H1 (cell line): Measurements from ENCODE around the gene SSR1. TPM values are rescaled to one million over a fixed set of nuclear protein-coding genes. Genes with fewer than 3 reads are reported as not detected.

Source experiments
- CTCF ChIA-PET: fragments of 300-600 bp; sonication (Branson Sonifier 250); formaldehyde crosslinking; loops from one replicate; lab custom pipeline; 2021; ENCODE audit not compliant: partially characterized antibody; lab: Charles Lee
- POLR2A ChIA-PET: fragments of 300-600 bp; sonication (Branson Sonifier 250); formaldehyde crosslinking; loops from one replicate; lab custom pipeline; 2021; ENCODE audit warnings: inconsistent platforms; ENCODE audit not compliant: partially characterized antibody; lab: Charles Lee
- DNase-seq, 2 experiments: peaks; one replicate each; pipeline versions ENCODE4 v3.0.0 to v3.0.0-alpha.2; 2010 to 2022; ENCODE audit warnings: low spot score in 2 of 2, low read depth in 1 of 2, mixed read lengths in 1 of 2
- FAIRE-seq: peaks from 2 replicates; lab custom pipeline; 2011; peaks lifted over from hg19 to GRCh38; lab: Jason Lieb, UNC
- H2AFZ ChIP-seq: 2 replicates; pipeline ENCODE4 v1.8.1; 2012; ENCODE audit warnings: low read length, inconsistent platforms
- H2AK5ac ChIP-seq: 2 replicates; pipeline ENCODE4 v1.6.1; 2013; ENCODE audit warnings: low read depth, low read length
- H2BK120ac ChIP-seq: replicated peaks from 2 replicates; pipeline ENCODE3; 2013; ENCODE audit warnings: low read depth, low read length, inconsistent platforms
- H2BK12ac ChIP-seq: 2 replicates; pipeline ENCODE4 v1.6.1; 2013; ENCODE audit warnings: low read depth, low read length
- H2BK15ac ChIP-seq: 2 replicates; pipeline ENCODE4 v1.6.1; 2013; ENCODE audit warnings: low read length
- H2BK20ac ChIP-seq: 2 replicates; pipeline ENCODE4 v1.6.1; 2013; ENCODE audit warnings: low read length
- H2BK5ac ChIP-seq: 2 replicates; pipeline ENCODE4 v1.6.1; 2013; ENCODE audit warnings: low read depth, low read length
- H3K14ac ChIP-seq: 2 replicates; pipeline ENCODE4 v1.6.1; 2013; ENCODE audit warnings: inconsistent platforms; ENCODE audit not compliant: insufficient read length
- H3K18ac ChIP-seq: 2 replicates; pipeline ENCODE4 v1.6.1; 2013; ENCODE audit warnings: low read length; ENCODE audit errors: extremely low read depth
- H3K23ac ChIP-seq: 2 replicates; pipeline ENCODE4 v1.6.1; 2013; ENCODE audit warnings: inconsistent platforms; ENCODE audit not compliant: insufficient read length
- H3K23me2 ChIP-seq: 2 replicates; pipeline ENCODE4 v1.6.1; 2013; ENCODE audit warnings: low read depth, low read length
- H3K27ac ChIP-seq: 2 replicates; pipeline ENCODE4 v1.6.1; 2011; ENCODE audit warnings: low read depth, low read length, inconsistent platforms
- H3K27me3 ChIP-seq, 4 experiments: replicated peaks in 1 of 4; 1 replicate in 1 of 4; 2 replicates in 3 of 4; pipeline versions ENCODE4 v1.6.1 to v1.8.1; 2011 to 2013; ENCODE audit warnings: low read length in 3 of 4, mild to moderate bottlenecking in 3 of 4, inconsistent platforms in 2 of 4, mixed read lengths in 2 of 4, moderate library complexity in 1 of 4; ENCODE audit not compliant: control insufficient read depth in 3 of 4, insufficient read depth in 3 of 4; ENCODE audit errors: extremely low read depth in 1 of 4
- H3K36me3 ChIP-seq, 4 experiments: 2 replicates each; pipeline versions ENCODE4 v1.6.1 to v1.8.1; 2011 to 2013; ENCODE audit warnings: mild to moderate bottlenecking in 4 of 4, low read length in 3 of 4, moderate library complexity in 2 of 4, control low read depth in 1 of 4, inconsistent platforms in 1 of 4; ENCODE audit not compliant: insufficient read depth in 4 of 4, control insufficient read depth in 2 of 4
- H3K4ac ChIP-seq: replicated peaks from 2 replicates; pipeline ENCODE3; 2013; ENCODE audit warnings: low read length, low read depth, mixed read lengths, inconsistent platforms; ENCODE audit not compliant: insufficient read length
- H3K4me1 ChIP-seq, 4 experiments: replicated peaks in 1 of 4; 1 replicate in 1 of 4; 2 replicates in 3 of 4; pipeline versions ENCODE4 v1.6.1 to v1.8.1; 2011 to 2013; ENCODE audit warnings: low read length in 3 of 4, inconsistent platforms in 2 of 4, mixed read lengths in 1 of 4; ENCODE audit not compliant: insufficient read depth in 4 of 4, control insufficient read depth in 3 of 4
- H3K4me2 ChIP-seq, 2 experiments: 2 replicates each; pipeline versions ENCODE4 v1.6.1 to v1.8.1; 2011 to 2013; ENCODE audit warnings: low read depth in 2 of 2, low read length in 2 of 2, control low read depth in 1 of 2, inconsistent platforms in 1 of 2, mild to moderate bottlenecking in 1 of 2; ENCODE audit not compliant: insufficient read depth in 1 of 2
- H3K4me3 ChIP-seq, 4 experiments: fragments of 200-600, 300-600 bp in 1 of 4; sonication (generic), shearing (Covaris generic), sonication (Bioruptor Twin) in 1 of 4; 2 replicates each; pipeline versions ENCODE4 v1.5.1 to v1.8.1; 2011 to 2016; ENCODE audit warnings: low read length in 4 of 4, low read depth in 3 of 4, control low read depth in 2 of 4, inconsistent platforms in 2 of 4, mild to moderate bottlenecking in 2 of 4, mixed read lengths in 1 of 4, moderate library complexity in 1 of 4; ENCODE audit not compliant: insufficient read depth in 2 of 4; ENCODE audit errors: extremely low read depth in 1 of 4
- H3K56ac ChIP-seq: replicated peaks from 2 replicates; pipeline ENCODE3; 2013; ENCODE audit warnings: low read depth, mild to moderate bottlenecking, mixed read lengths, low read length, inconsistent platforms; ENCODE audit not compliant: insufficient read length
- H3K79me1 ChIP-seq: 2 replicates; pipeline ENCODE4 v1.6.1; 2013; ENCODE audit warnings: low read depth, low read length, control low read depth
- H3K79me2 ChIP-seq, 2 experiments: 2 replicates each; pipeline versions ENCODE4 v1.6.1 to v1.8.1; 2012 to 2013; ENCODE audit warnings: low read length in 2 of 2, mild to moderate bottlenecking in 2 of 2, inconsistent platforms in 1 of 2; ENCODE audit not compliant: insufficient read depth in 2 of 2, control insufficient read depth in 1 of 2
- H3K9ac ChIP-seq, 4 experiments: replicated peaks in 1 of 4; 1 replicate in 1 of 4; 2 replicates in 3 of 4; pipeline versions ENCODE4 v1.6.1 to v1.8.1; 2011 to 2013; ENCODE audit warnings: low read depth in 3 of 4, low read length in 3 of 4, control low read depth in 2 of 4, mild to moderate bottlenecking in 2 of 4, moderate library complexity in 2 of 4, inconsistent platforms in 1 of 4; ENCODE audit errors: extremely low read depth in 1 of 4
- H3K9me3 ChIP-seq, 2 experiments: 2 replicates each; pipeline versions ENCODE4 v1.6.1 to v1.8.1; 2012 to 2013; ENCODE audit warnings: mild to moderate bottlenecking in 2 of 2, moderate library complexity in 2 of 2, control low read depth in 1 of 2, inconsistent platforms in 1 of 2, low read depth in 1 of 2, low read length in 1 of 2, mixed read lengths in 1 of 2; ENCODE audit not compliant: insufficient read depth in 2 of 2
- H4K20me1 ChIP-seq, 2 experiments: replicated peaks in 1 of 2; 2 replicates each; pipeline versions ENCODE3 to v1.8.1; 2011 to 2013; ENCODE audit warnings: inconsistent platforms in 2 of 2, low read length in 2 of 2, mild to moderate bottlenecking in 1 of 2; ENCODE audit not compliant: insufficient read depth in 2 of 2, control insufficient read depth in 1 of 2
- H4K5ac ChIP-seq: 2 replicates; pipeline ENCODE4 v1.6.1; 2013; ENCODE audit warnings: low read length, low read depth, mixed read lengths, inconsistent platforms; ENCODE audit not compliant: insufficient read length
- H4K8ac ChIP-seq: 2 replicates; pipeline ENCODE4 v1.8.0; 2013; ENCODE audit warnings: mild to moderate bottlenecking, moderate library complexity, low read length, inconsistent platforms; ENCODE audit not compliant: insufficient read depth; ENCODE audit errors: extremely low read depth
- H4K91ac ChIP-seq: replicated peaks from 2 replicates; pipeline ENCODE3; 2013; ENCODE audit warnings: low read length, mixed read lengths, inconsistent platforms; ENCODE audit not compliant: insufficient read length
- CHD2 ChIP-seq: IDR thresholded peaks from 2 replicates; pipeline ENCODE4 v1.6.1; 2012; ENCODE audit warnings: low read length, improper control_type of control experiment
- JUN ChIP-seq: IDR thresholded peaks from 2 replicates; pipeline ENCODE4 v1.6.1; 2011; ENCODE audit warnings: low read depth, mild to moderate bottlenecking, improper control_type of control experiment, low read length
- KDM1A ChIP-seq: fragments of 200-600, 300-600 bp; sonication (generic); IDR thresholded peaks from 2 replicates; pipeline ENCODE4 v1.7.1; 2016; ENCODE audit warnings: mild to moderate bottlenecking, low read length, borderline replicate concordance
- POLR2A ChIP-seq, 2 experiments: IDR thresholded peaks; 1 replicate in 1 of 2; 2 replicates in 1 of 2; pipeline ENCODE4 v1.6.1; 2011; ENCODE audit warnings: low read depth in 2 of 2, low read length in 2 of 2, mild to moderate bottlenecking in 2 of 2; ENCODE audit errors: control extremely low read depth in 1 of 2
- POLR2AphosphoS5 ChIP-seq: IDR thresholded peaks from 2 replicates; pipeline ENCODE4 v1.6.1; 2011; ENCODE audit warnings: low read depth, low read length
- SAP30 ChIP-seq: fragments of 300-600 bp; sonication (generic); IDR thresholded peaks from 2 replicates; pipeline ENCODE4 v1.7.1; 2012; ENCODE audit warnings: low read length, moderate library complexity, mild to moderate bottlenecking, inconsistent platforms; ENCODE audit not compliant: insufficient read depth, insufficient replicate concordance
- TAF7 ChIP-seq: optimal IDR thresholded peaks from 2 replicates; pipeline ENCODE3; 2011; ENCODE audit warnings: low read depth, mild to moderate bottlenecking, inconsistent platforms, low read length, moderate library complexity, borderline replicate concordance
- WGBS, 2 experiments: shearing (Covaris generic) in 1 of 2; methylation state at CpG; one replicate each; pipeline versions ENCODE4 v1.1.6 to v1.1.7; 2013 to 2015; ENCODE audit warnings: low lambda C conversion rate in 2 of 2, mixed read lengths in 2 of 2, inconsistent platforms in 1 of 2, low coverage in 1 of 2, missing lambda C conversion rate in 1 of 2; ENCODE audit not compliant: insufficient replicate concordance in 2 of 2, insufficient coverage in 1 of 2, insufficient read length in 1 of 2; ENCODE audit errors: extremely low coverage in 1 of 2, missing lambda C conversion rate in 1 of 2; 5-methylcytosine and 5-hydroxymethylcytosine counted together
- polyA plus RNA-seq, 7 experiments: library from polyadenylated mRNA; depleted of rRNA in 3 of 7; stranded (reverse) in 5 of 7; unstranded in 2 of 7; fragments of >200 nt in 5 of 7; fragments of 200-250 nt in 2 of 7; gene quantifications; 1 replicate in 5 of 7; 2 replicates in 1 of 7; 4 replicates in 1 of 7; pipeline versions ENCODE4 v1.2.1 to v1.2.3, GENCODE V29; 2011 to 2013; ENCODE audit warnings: missing spikeins in 2 of 7, mixed read lengths in 2 of 7
- total RNA-seq: library from RNA; stranded (reverse); fragmentation: NEBNext Ultra II Directional; extraction: Animal tissue kit (Norgen Biotek cat#: 25700); gene quantifications from 2 replicates; pipeline ENCODE4 v1.2.1, GENCODE V29; 2021
- TF ChIP-seq, protein P1 (sequence below): IDR thresholded peaks from 2 replicates; pipeline ENCODE4 v1.6.1; 2012; ENCODE audit warnings: inconsistent platforms
- TF ChIP-seq, protein P2 (sequence below): IDR thresholded peaks from 2 replicates; pipeline ENCODE4 v1.6.1; 2012; ENCODE audit warnings: inconsistent platforms

SSR1 gene
- total and polyA plus RNA-seq, 2 of the 8 experiments (the other 6 are each of a cell fraction or from before 2014, with no cell fraction given): 26.6 to 117 TPM

DNA sequence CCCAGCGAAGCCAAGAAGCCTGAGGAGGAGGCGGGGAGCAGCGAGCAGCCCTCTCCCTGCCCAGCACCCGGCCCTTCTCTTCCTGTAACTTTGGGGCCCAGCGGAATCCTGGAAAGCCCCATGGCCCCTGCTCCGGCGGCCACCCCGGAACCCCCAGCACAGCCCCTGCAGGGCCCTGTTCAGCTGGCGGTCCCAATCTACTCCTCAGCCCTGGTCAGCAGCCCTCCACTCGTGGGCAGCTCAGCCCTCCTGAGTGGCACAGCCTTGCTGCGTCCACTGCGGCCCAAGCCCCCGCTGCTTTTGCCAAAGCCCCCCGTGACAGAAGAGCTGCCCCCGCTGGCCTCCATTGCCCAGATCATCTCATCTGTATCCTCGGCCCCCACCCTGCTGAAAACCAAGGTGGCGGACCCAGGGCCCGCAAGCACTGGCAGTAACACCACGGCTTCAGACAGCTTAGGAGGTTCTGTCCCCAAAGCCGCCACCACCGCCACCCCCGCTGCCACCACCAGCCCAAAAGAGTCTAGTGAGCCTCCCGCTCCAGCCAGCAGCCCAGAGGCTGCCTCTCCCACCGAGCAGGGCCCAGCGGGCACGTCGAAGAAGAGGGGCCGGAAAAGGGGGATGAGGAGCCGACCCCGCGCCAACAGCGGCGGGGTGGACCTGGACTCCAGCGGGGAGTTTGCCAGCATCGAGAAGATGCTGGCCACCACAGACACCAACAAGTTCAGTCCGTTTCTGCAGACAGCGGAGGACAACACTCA, 81.9 kb downstream of the SSR1 start:
- no peaks in the 10 kb centered on the region for H3K79me2 ChIP-seq
- H2BK20ac ChIP-seq: no peak overlapping the region
- peaks cover 2% of the 10 kb centered on the region; the same call in 1 of the 2 replicates for H3K79me1 ChIP-seq
- H3K4ac ChIP-seq: no peak overlapping the region
- no peak overlapping the region for H2BK5ac ChIP-seq
- no peak overlapping the region for H4K5ac ChIP-seq
- no peak overlapping the region for H3K9ac ChIP-seq
- no peak overlapping the region for H2BK12ac ChIP-seq
- H3K27me3 ChIP-seq: no peaks in the 10 kb centered on the region
- no peak overlapping the region for H4K91ac ChIP-seq
- no peak overlapping the region for H2BK15ac ChIP-seq
- H2AK5ac ChIP-seq: no peak overlapping the region
- H3K14ac ChIP-seq: no peak overlapping the region
- no peaks in the 10 kb centered on the region for H4K20me1 ChIP-seq
- no peaks in the 10 kb centered on the region for H3K9me3 ChIP-seq
- ChIA-PET CTCF (interaction anchor here (0.5 to 3.7 kb wide), 4 partner anchors 7 to 103 kb away, joined by 3 to 20 read pairs (median 8); no protein-coding TSS in a partner anchor), POLR2A (interaction anchor here (0.7 to 0.9 kb wide), 2 partner anchors 11 to 544 kb away, joined by 3 read pairs; no protein-coding TSS in a partner anchor)
- H3K18ac ChIP-seq: no peak overlapping the region
- H2AFZ ChIP-seq: no peak overlapping the region
- FAIRE-seq (no peak), DNase-seq (no peak)
- H3K56ac ChIP-seq: no peak overlapping the region
- H3K4me1 ChIP-seq: no peaks in the 10 kb centered on the region
- H3K4me2 ChIP-seq: no peak overlapping the region
- no peak overlapping the region for H3K27ac ChIP-seq
- no peak overlapping the region for H3K23ac ChIP-seq
- H3K23me2 ChIP-seq: no peaks in the 10 kb centered on the region
- H3K36me3 ChIP-seq: peaks cover 3 to 34% (median 21%) of the 10 kb centered on the region in 4 experiments; a peak in 6 of 8 replicates
- no peak overlapping the region for H3K4me3 ChIP-seq
- H2BK120ac ChIP-seq: no peak overlapping the region
- no peak overlapping the region for H4K8ac ChIP-seq
- WGBS, 2 experiments: 90% methylated on average over 30 of the region's 37 CpGs; no CpG with 5 or more reads in 1 of the 2 experiments
- no peak for TF ChIP-seq POLR2AphosphoS5
- no peak for TF ChIP-seq JUN
- TF ChIP-seq, protein P1, sequence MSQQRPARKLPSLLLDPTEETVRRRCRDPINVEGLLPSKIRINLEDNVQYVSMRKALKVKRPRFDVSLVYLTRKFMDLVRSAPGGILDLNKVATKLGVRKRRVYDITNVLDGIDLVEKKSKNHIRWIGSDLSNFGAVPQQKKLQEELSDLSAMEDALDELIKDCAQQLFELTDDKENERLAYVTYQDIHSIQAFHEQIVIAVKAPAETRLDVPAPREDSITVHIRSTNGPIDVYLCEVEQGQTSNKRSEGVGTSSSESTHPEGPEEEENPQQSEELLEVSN: no peak
- TF ChIP-seq CHD2: no peak
- no peak for TF ChIP-seq TAF7
- TF ChIP-seq, protein P2, sequence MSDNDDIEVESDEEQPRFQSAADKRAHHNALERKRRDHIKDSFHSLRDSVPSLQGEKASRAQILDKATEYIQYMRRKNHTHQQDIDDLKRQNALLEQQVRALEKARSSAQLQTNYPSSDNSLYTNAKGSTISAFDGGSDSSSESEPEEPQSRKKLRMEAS: no peak
- TF ChIP-seq POLR2A (IDR thresholded peaks at IDR 0.05; ENCODE audit: control extremely low read depth in 1 of 2, low read depth in 2 of 2, low read length in 2 of 2): no peak
- TF ChIP-seq KDM1A: no peak
- TF ChIP-seq SAP30: no peak
